Endothelial cell of umbilical vein (primary cell): ENCODE measurements around the gene POGZ. TPM values are rescaled to one million over a fixed set of nuclear protein-coding genes. Genes with fewer than 3 reads are reported as not detected.

Source experiments
- BruUV-seq: library from RNA; stranded (reverse); fragments of 400-500 nt; replicated peaks from 2 replicates; lab custom pipeline; 2021; lab: Mats Ljungman, UMichigan
- CTCF ChIA-PET: fragments of 300-600, 350-600 bp; sonication (Branson Sonifier 250); formaldehyde crosslinking; loops from one replicate; lab custom pipeline; 2021; ENCODE audit warnings: antibody characterized with exemption, inconsistent platforms; lab: Charles Lee
- POLR2A ChIA-PET: fragments of 300-600, 350-600 bp; sonication (Branson Sonifier 250); formaldehyde crosslinking; loops from one replicate; lab custom pipeline; 2021; ENCODE audit warnings: antibody characterized with exemption, inconsistent platforms; lab: Charles Lee
- DNase-seq: peaks from one replicate; pipeline ENCODE4 v3.0.0-alpha.2; 2011; ENCODE audit warnings: low read depth, low spot score
- FAIRE-seq: peaks from 2 replicates; lab custom pipeline; 2011; peaks lifted over from hg19 to GRCh38; lab: Jason Lieb, UNC
- H2AFZ ChIP-seq: 2 replicates; pipeline ENCODE4 v1.6.0; 2012; ENCODE audit warnings: low read depth, low read length, control low read depth, inconsistent platforms
- H3K27ac ChIP-seq: 2 replicates; pipeline ENCODE4 v1.5.1; 2011; ENCODE audit warnings: low read depth, mild to moderate bottlenecking, control low read depth, low read length, moderate library complexity; ENCODE audit not compliant: insufficient read depth
- H3K27me3 ChIP-seq, 2 experiments: 2 replicates each; pipeline versions ENCODE4 v1.6.0 to v1.6.1; 2011; ENCODE audit warnings: low read length in 2 of 2, mixed read lengths in 1 of 2; ENCODE audit not compliant: control insufficient read depth in 2 of 2, insufficient read depth in 2 of 2
- H3K36me3 ChIP-seq, 2 experiments: 2 replicates in 1 of 2; 3 replicates in 1 of 2; pipeline ENCODE4 v1.5.1; 2011; ENCODE audit warnings: low read length in 2 of 2, mild to moderate bottlenecking in 1 of 2, moderate library complexity in 1 of 2; ENCODE audit not compliant: control insufficient read depth in 2 of 2, insufficient read depth in 2 of 2; ENCODE audit errors: extremely low read depth in 1 of 2
- H3K4me1 ChIP-seq: 3 replicates; pipeline ENCODE4 v1.5.1; 2011; ENCODE audit warnings: mild to moderate bottlenecking, low read length; ENCODE audit not compliant: control insufficient read depth, insufficient read depth; ENCODE audit errors: extremely low read depth
- H3K4me2 ChIP-seq: 2 replicates; pipeline ENCODE4 v1.6.1; 2011; ENCODE audit warnings: low read length, control low read depth, mixed read lengths; ENCODE audit not compliant: insufficient read depth
- H3K4me3 ChIP-seq, 3 experiments: fragments of 200-600 bp in 1 of 3; sonication (generic), shearing (Covaris generic) in 1 of 3; replicated peaks in 1 of 3; 2 replicates each; pipeline ENCODE4 v1.5.1; 2011 to 2016; ENCODE audit warnings: control low read depth in 3 of 3, low read length in 3 of 3, mild to moderate bottlenecking in 2 of 3, inconsistent platforms in 1 of 3, low read depth in 1 of 3, moderate library complexity in 1 of 3; ENCODE audit not compliant: insufficient read depth in 1 of 3
- H3K79me2 ChIP-seq: 2 replicates; pipeline ENCODE4 v1.6.0; 2012; ENCODE audit warnings: low read length, inconsistent platforms; ENCODE audit not compliant: control insufficient read depth, insufficient read depth
- H3K9ac ChIP-seq: replicated peaks from 2 replicates; pipeline ENCODE3; 2011; ENCODE audit warnings: low read length, control low read depth; ENCODE audit not compliant: insufficient read depth; ENCODE audit errors: extremely low read depth
- H3K9me1 ChIP-seq: replicated peaks from 3 replicates; pipeline ENCODE4 v1.6.0; 2011; ENCODE audit warnings: mild to moderate bottlenecking, low read length; ENCODE audit not compliant: control insufficient read depth, insufficient read depth; ENCODE audit errors: extremely low read depth
- H3K9me3 ChIP-seq: replicated peaks from 2 replicates; pipeline ENCODE4 v1.5.1; 2012; ENCODE audit warnings: low read length, inconsistent platforms; ENCODE audit not compliant: control insufficient read depth, insufficient read depth
- H4K20me1 ChIP-seq: replicated peaks from 2 replicates; pipeline ENCODE3; 2011; ENCODE audit warnings: mild to moderate bottlenecking, low read length; ENCODE audit not compliant: control insufficient read depth, insufficient read depth; ENCODE audit errors: extremely low read depth
- CTCF ChIP-seq, 2 donors: IDR thresholded peaks; 1 replicate in 1 of 2; 2 replicates in 1 of 2; pipeline ENCODE4 v1.5.1; 2011; ENCODE audit warnings: low read length in 2 of 2, mild to moderate bottlenecking in 2 of 2, moderate library complexity in 2 of 2, control low read depth in 1 of 2, inconsistent platforms in 1 of 2, low read depth in 1 of 2; ENCODE audit not compliant: insufficient read depth in 1 of 2; ENCODE audit errors: extremely low read depth in 1 of 2
- EZH2 ChIP-seq: IDR thresholded peaks from 2 replicates; pipeline ENCODE4 v1.6.1; 2012; ENCODE audit warnings: borderline replicate concordance, low read depth, mild to moderate bottlenecking, moderate library complexity, low read length, inconsistent platforms; ENCODE audit not compliant: severe bottlenecking
- FOS ChIP-seq: IDR thresholded peaks from 2 replicates; pipeline ENCODE4 v1.6.1; 2011; ENCODE audit warnings: mild to moderate bottlenecking, low read length, moderate library complexity, borderline replicate concordance; ENCODE audit not compliant: insufficient read depth
- GATA2 ChIP-seq: IDR thresholded peaks from 2 replicates; pipeline ENCODE4 v1.7.0; 2011; ENCODE audit warnings: low read depth, mild to moderate bottlenecking, moderate library complexity, mixed read lengths, low read length; ENCODE audit not compliant: insufficient read length, insufficient read depth
- JUN ChIP-seq: IDR thresholded peaks from 2 replicates; pipeline ENCODE4 v1.6.1; 2011; ENCODE audit warnings: borderline replicate concordance, low read depth; ENCODE audit not compliant: insufficient read length, insufficient read depth
- MYC ChIP-seq: IDR thresholded peaks from one replicate; pipeline ENCODE4 v1.6.1; 2011; ENCODE audit warnings: mild to moderate bottlenecking, low read depth, low read length
- POLR2A ChIP-seq: IDR thresholded peaks from 2 replicates; pipeline ENCODE4 v1.6.1; 2012; ENCODE audit warnings: low read depth, mild to moderate bottlenecking, control low read depth, low read length
- POLR2AphosphoS5 ChIP-seq: IDR thresholded peaks from 2 replicates; pipeline ENCODE4 v1.6.1; 2012; ENCODE audit warnings: low read depth, mild to moderate bottlenecking, control low read depth, low read length, moderate library complexity; ENCODE audit not compliant: insufficient read depth
- dilution Hi-C: fragments of 300-500 bp; cut with MboI; formaldehyde crosslinking; loops from one replicate; pipeline ENCODE4 v1.15.0; 2019; ENCODE audit warnings: low sequenced_read_pairs; ENCODE audit not compliant: extremely low pct_ligation_motif_present
- intact Hi-C: fragments of 100-400 bp; cut with micrococcal nuclease; formaldehyde crosslinking; loops from one replicate; pipeline ENCODE4 v1.10.0; 2022
- polyA plus RNA-seq, 4 experiments: library from polyadenylated mRNA; depleted of rRNA in 3 of 4; stranded (reverse) in 3 of 4; unstranded in 1 of 4; fragments of >200 nt; gene quantifications; 2 replicates each; pipeline versions ENCODE4 v1.2.1 to v1.2.3, GENCODE V29; 2011 to 2012; ENCODE audit warnings: missing spikeins in 1 of 4
- total RNA-seq: library from RNA; stranded (reverse); gene quantifications from 2 replicates; pipeline ENCODE4 v1.2.3, GENCODE V29; 2021
- TF ChIP-seq, protein P1 (sequence below): IDR thresholded peaks from 2 replicates; pipeline ENCODE4 v1.6.1; 2011; ENCODE audit not compliant: insufficient read depth, insufficient read length

Gene POGZ
- total and polyA plus RNA-seq, 2 donors (not counting 3 experiments of a cell fraction or from before 2014, with no cell fraction given): 50.7 to 96.7 TPM

- intact Hi-C loops: no loop called here
- Histone ChIP-seq H2AFZ (no peak overlapping the region), H3K4me3 (no peak overlapping the region), H3K4me2 (no peak overlapping the region), H3K9ac (no peak overlapping the region), H3K27me3 (peaks cover 4 to 16% of the 10 kb centered on the region in 2 experiments), H3K36me3 (no peaks in the 10 kb centered on the region), H3K4me1 (peaks cover 9% of the 10 kb centered on the region), H3K9me1 (no peaks in the 10 kb centered on the region), H3K27ac (no peak overlapping the region), H4K20me1 (no peaks in the 10 kb centered on the region), H3K79me2 (peaks cover 15% of the 10 kb centered on the region), H3K9me3 (no peaks in the 10 kb centered on the region)
- CTCF ChIA-PET: no interaction called here
- no TSS peak for BruUV-seq
- FAIRE-seq (no peak), DNase-seq (no peak)
- POLR2A ChIA-PET: no interaction called here
- dilution Hi-C loops: no loop called here
- TF ChIP-seq, protein P1, sequence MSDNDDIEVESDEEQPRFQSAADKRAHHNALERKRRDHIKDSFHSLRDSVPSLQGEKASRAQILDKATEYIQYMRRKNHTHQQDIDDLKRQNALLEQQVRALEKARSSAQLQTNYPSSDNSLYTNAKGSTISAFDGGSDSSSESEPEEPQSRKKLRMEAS: no peak
- no peak for TF ChIP-seq POLR2AphosphoS5
- no peak for TF ChIP-seq CTCF (IDR thresholded peaks at IDR 0.05; ENCODE audit: extremely low read depth in 1 of 2, insufficient read depth in 1 of 2, low read depth in 1 of 2, low read length in 2 of 2)
- TF ChIP-seq JUN: no peak
- no peak for TF ChIP-seq MYC
- TF ChIP-seq EZH2: no peak
- no peak for TF ChIP-seq FOS
- TF ChIP-seq GATA2: no peak
- no peak for TF ChIP-seq POLR2A
Observed at GRCh38 chr1:151461694-151462093, 2.4 kb upstream of the POGZ start.
